H1 (cell line): ENCODE results near the gene TPRG1L. TPM values are rescaled to one million over a fixed set of nuclear protein-coding genes. Genes with fewer than 3 reads are reported as not detected.

Experiments
- ATF2 ChIP-seq: IDR thresholded peaks from 2 replicates; pipeline ENCODE4 v1.6.1; 2012; ENCODE audit warnings: low read length, inconsistent platforms
- KDM1A ChIP-seq: fragments of 200-600, 300-600 bp; sonication (generic); IDR thresholded peaks from 2 replicates; pipeline ENCODE4 v1.7.1; 2016; ENCODE audit warnings: mild to moderate bottlenecking, low read length, borderline replicate concordance
- SIN3A ChIP-seq, 2 experiments: IDR thresholded peaks in 1 of 2; conservative IDR thresholded peaks in 1 of 2; 2 replicates each; pipeline ENCODE4 v1.6.1; 2011 to 2012; ENCODE audit warnings: low read length in 2 of 2, improper control_type of control experiment in 1 of 2, low read depth in 1 of 2, mild to moderate bottlenecking in 1 of 2
- polyA plus RNA-seq, 7 experiments: library from polyadenylated mRNA; depleted of rRNA in 3 of 7; stranded (reverse) in 5 of 7; unstranded in 2 of 7; fragments of >200 nt in 5 of 7; fragments of 200-250 nt in 2 of 7; gene quantifications; 1 replicate in 5 of 7; 2 replicates in 1 of 7; 4 replicates in 1 of 7; pipeline versions ENCODE4 v1.2.1 to v1.2.3, GENCODE V29; 2011 to 2013; ENCODE audit warnings: missing spikeins in 2 of 7, mixed read lengths in 2 of 7
- total RNA-seq: library from RNA; stranded (reverse); fragmentation: NEBNext Ultra II Directional; extraction: Animal tissue kit (Norgen Biotek cat#: 25700); gene quantifications from 2 replicates; pipeline ENCODE4 v1.2.1, GENCODE V29; 2021

Gene TPRG1L
- total and polyA plus RNA-seq, 2 of the 8 experiments (the other 6 are each of a cell fraction or from before 2014, with no cell fraction given): 21.7 to 22.3 TPM

GRCh38 chr1:3657578-3658230 lies 32.9 kb downstream of the TPRG1L start (continued):
- TF ChIP-seq ATF2 (no peak), KDM1A (no peak), SIN3A (conservative IDR thresholded peaks at IDR 0.05 in 1 of 2, IDR thresholded peaks at IDR 0.05 in 1 of 2; ENCODE audit: low read depth in 1 of 2, low read length in 2 of 2) (no peak)
